PC-9 (cell line): ENCODE results near the gene RRN3.
A peak's percentile ranks its signal among the peaks of the same experiment; 100 is the strongest.
"Not testable (repeated sequence)": the region's sequence is repeated elsewhere in the genome, so short reads cannot be mapped to it uniquely, and the experiment has no call there.

Source experiments
- EZH2 ChIP-seq: fragments of 200-600 bp; sonication (generic); IDR thresholded peaks from 2 replicates; pipeline ENCODE4 v1.8.0; 2017; ENCODE audit warnings: antibody characterized with exemption, low read depth
- TF ChIP-seq, protein P1 (sequence below): fragments of 200-600 bp; sonication (generic); conservative IDR thresholded peaks from 2 replicates; pipeline ENCODE4 v1.6.1; 2017; ENCODE audit warnings: mixed run types, antibody characterized with exemption, mild to moderate bottlenecking, moderate library complexity

DNA sequence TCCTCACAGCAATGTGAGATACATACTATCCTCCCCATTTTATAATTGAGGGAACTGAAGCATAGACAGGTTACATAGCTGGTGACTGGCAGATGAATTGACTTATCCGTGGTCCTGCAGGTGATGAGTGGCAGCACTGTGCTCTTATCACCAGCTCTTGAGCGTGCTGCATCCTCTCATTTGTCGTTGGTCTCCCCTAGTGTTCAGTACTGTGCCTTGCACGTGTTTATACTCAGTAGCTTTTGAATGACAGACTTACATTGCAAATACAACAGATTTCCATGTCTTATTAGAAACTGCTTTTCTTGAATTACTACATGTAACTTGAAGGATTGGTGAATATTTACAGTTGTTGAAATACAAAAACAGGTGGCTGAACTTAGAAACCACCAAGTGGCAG lies 71.9 kb downstream of the RRN3 start:
- TF ChIP-seq, protein P1, sequence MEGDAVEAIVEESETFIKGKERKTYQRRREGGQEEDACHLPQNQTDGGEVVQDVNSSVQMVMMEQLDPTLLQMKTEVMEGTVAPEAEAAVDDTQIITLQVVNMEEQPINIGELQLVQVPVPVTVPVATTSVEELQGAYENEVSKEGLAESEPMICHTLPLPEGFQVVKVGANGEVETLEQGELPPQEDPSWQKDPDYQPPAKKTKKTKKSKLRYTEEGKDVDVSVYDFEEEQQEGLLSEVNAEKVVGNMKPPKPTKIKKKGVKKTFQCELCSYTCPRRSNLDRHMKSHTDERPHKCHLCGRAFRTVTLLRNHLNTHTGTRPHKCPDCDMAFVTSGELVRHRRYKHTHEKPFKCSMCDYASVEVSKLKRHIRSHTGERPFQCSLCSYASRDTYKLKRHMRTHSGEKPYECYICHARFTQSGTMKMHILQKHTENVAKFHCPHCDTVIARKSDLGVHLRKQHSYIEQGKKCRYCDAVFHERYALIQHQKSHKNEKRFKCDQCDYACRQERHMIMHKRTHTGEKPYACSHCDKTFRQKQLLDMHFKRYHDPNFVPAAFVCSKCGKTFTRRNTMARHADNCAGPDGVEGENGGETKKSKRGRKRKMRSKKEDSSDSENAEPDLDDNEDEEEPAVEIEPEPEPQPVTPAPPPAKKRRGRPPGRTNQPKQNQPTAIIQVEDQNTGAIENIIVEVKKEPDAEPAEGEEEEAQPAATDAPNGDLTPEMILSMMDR, result peak; percentile 47; the same call in 1 of the 2 replicates
- not testable (repeated sequence) for TF ChIP-seq EZH2
